Stimulated activated CD4-positive, alpha-beta T cell treated with anti-CD3 and anti-CD28 coated beads, Interleukin-1b, Interleukin-23, amount 100 ng/mL, for 4 hours (primary cell): ENCODE data around the gene CSF3.

Experiments used
- DNase-seq, 2 donors: peaks; one replicate each; pipeline ENCODE4 v3.0.0-alpha.2; 2020; ENCODE audit warnings: low read depth in 2 of 2

The CSF3 gene

DNA sequence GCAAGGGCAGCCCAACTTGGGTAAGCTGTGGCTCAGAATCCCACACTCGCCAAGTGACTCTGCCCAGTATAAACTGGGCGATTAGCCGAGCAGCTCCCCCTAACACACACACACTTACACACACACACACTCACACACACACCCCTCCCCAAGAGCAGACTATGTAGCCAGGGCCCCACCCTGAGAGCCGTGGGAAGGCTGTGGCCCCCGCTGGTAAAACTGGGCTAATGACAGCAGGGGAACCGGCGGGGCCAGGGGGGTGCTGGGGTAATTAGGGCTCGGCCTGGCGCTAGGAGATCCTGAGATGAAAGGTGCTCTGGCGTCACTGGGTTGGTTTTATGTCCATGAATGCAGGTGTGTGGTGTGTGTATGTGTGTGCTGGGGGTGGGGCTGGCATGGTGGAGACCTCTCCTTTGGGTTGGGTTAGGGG is 46.4 kb downstream of the CSF3 start:
- no peak for DNase-seq

DNA sequence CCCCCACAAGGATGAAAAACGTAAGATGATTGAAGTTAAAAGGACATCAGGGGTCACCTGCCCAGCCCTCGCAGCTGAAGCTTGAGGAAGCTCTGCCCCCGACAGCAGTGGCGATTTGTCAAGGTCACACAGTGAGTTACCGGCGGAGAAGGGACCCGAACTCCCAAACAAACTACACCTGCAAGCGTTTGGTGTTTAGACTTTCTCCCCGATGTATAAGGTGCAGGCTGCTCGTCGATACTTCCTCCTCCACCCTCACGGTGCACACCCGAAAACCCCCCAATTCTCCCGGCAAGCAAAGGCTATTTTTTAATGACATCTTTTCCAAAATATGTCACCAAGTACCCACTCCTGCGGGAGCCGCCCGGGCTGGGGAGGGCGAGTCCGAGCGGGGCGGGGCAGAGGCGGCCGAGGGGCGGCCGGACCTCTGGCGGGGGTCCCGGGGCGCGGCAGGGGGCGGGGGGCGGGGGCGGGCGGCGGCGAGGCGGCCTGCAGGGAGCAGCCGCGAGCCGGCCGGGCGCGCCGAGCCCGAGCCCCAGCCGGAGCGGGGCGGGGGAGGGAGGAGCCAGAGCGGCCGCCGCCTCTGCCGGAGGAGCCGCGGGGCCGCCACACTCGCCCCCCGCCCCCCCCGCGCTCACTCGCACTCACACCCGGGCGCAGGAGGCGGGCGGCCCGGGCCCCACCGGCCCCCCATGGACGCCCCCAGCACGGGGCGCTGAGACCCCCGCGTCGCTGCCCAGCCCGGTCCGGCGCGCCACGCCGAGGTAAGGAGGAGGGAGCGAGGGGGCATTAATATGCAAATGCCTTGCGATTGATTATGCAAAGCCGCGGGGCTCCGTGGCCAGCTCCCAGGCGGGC is 47.3 kb downstream of the CSF3 start, which contains the start of gene THRA:
TSS of gene THRA (plus strand) at position 637 of the 858 bp plus-strand sequence. CDS start 11,524 bp downstream, outside the sequence.
- DNase-seq = peak; percentile 44 to 70

DNA sequence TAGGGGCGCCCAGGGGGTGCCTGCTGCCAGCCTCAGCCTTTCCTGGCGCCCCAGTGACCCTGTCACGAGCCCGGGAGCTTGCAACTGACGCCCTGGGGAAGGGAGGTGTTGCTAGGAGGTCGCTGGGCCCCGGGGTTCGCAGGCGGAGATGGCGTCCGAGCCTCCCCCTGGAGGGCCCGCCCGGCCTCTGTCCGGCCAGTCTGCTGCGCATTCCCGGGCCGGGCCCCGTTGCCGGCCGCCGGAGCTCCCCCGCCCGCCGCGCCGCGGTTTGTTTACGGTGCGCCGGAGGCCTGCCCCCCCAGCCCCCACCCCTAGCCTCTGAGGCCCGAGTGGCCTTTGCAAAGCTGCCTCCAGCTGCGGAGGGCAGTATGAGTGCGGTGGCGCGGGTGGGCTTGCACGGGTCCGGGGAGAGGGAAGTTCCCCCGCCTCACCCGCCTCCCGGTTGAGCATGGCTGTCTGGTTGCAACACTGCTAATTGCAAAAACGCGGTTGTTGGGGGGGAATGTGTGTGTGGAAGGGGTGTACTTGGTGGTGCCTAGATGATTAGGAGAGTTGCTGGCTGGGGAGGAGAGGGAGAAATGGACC is 48.0 kb downstream of the CSF3 start:
- no peak for DNase-seq

DNA sequence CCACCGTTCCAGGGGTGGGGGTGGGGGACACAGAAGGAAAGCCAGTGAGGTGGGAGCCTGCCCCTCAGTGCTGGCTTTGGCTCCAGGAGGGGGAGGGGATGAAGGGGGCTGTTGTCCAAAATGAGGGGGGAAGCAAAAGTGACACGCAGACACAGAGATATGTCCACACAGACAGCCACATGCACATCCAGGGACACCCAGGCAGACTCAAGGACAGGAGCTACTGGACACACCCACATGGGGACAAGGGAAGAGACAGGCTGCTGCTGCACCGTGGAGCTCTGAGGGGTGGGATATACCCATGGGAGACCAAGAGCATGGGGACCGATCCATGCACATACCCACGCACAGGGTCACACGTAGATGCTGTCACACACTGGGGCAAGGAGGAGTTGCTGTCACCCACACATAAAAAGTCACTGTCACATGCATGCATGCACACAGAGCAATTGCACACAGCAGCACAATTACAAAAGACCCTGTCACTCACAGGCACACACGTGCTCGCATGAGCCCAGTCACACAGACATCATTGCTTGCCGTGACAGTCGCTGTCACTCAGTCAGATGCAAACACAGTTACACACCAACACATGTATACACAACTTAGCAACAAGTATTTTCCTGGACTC is 48.8 kb downstream of the CSF3 start:
- no peak for DNase-seq

DNA sequence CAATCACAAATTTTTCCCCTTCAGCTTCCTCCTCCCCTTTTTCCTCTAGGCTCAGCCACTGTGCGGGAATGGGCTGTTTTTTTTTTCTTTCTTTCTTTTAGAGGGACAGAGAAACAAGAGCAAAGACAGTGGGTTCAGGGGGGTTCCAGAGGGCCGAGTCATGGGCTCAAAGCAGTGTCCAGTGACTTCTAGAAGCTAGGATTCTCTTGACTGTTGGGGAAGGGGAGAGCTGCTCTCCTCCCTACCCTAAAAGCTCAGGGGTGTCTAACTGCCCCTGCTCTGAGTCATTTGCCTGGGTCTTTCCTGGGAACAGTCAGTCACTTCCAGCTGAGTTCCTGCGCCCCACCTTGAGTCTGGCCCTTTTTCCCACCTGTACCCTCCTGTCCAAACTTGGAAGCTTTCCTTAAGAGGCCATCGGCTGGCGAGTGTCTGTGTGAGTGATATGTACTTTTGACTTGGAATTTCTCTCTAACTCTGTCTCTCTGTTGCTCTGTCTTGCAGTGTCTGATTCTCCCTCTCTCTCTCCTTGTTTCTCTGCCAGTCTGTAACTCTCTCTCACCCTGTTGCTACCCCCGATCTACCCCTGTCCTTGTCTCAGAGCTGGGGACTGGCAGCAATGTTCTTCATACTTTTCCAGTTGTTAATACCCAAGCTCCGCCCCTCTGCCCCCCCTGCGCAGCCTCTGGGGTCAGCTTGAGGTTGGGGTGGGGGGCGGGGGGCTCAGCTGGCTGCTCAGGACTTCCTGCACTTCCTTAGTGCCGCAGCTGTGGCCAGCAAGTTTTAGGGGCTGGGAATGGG is 49.9 kb downstream of the CSF3 start:
- DNase-seq = no peak

DNA sequence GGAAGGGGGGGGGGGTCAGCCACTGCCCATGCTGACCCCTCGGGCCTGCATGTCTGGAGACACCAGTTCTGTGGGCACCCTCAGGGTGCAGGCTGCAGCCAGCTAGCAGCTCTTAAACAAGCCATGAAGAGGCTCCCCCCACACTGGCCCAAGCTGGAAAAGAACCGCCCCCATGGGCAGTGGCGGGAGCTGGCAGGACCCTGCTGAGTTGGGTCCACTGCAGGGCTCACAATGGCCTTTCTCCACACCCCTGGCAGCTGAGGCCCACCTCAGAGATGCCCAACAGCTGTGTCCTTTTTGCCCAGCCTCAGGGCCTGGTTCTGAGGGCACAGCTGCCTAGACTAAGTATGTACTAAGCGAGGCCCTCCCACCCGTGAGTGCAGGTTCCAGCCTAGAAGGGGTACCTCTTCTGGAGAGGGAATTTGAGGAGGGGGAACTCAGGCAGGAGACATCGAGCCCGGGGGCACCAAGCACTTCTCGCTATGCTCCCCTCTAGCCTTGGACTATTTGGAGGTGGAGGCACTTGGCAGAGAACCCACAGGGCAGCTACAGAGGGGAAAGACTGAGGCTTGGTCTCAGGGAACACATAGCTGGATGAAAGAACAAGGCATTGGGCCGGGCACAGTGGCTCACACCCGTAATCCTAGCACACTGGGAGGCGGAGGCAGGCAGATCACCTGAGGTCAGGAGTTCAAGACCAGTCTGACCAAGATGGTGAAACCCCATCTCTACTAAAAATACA is 50.7 kb downstream of the CSF3 start:
- DNase-seq = no peak
